Ovary (tissue), 3 donors: ENCODE data around the gene ARVCF.

Experiments
- POLR2A ChIP-seq: fragments of 450-650 bp; IDR thresholded peaks from one replicate; pipeline ENCODE4 v1.6.1; 2017; ENCODE audit warnings: antibody characterized with exemption, mild to moderate bottlenecking, moderate library complexity
- TF ChIP-seq, protein P1 (sequence below), 3 donors: fragments of 450-650 bp in 2 of 3; fragments of 200-600 bp in 1 of 3; IDR thresholded peaks; one replicate each; pipeline versions ENCODE4 v1.5.1 to v1.8.0; 2016 to 2022; ENCODE audit warnings: antibody characterized with exemption in 3 of 3, mild to moderate bottlenecking in 1 of 3
- donor health status: DM: no; HTN: no; CAD: no.

DNA sequence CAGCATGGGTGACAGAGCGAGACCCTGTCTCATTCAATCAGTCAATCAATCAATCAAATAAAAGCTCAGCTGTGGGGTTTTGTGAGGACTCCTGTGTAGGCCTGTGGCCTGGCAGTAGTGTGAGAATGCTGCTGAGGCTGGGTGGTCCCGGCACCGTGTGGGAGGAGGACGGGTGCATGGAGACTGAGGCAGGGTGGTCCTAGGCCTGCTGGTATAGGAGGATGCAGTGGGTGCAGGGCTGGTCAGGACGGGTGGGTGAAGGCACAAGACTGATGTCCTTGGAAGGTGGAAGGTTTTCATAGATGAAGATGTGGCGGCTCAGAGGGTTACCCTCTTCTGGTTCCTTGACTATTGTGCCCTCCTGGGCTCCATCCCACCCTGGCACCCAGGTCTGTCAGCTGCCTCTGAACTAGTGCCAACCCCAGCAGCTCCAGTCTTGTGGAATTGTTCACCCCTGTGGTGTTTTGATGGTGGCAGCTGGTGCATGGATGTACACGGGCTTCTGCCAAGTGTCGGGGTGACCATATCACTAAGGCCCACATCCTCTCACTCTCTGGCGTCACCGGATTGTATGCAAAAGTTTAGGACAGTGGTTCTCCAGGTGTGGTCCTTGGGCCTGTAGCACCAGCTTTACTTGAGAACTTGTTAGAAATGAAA, 28.0 kb upstream of the ARVCF start:
- TF ChIP-seq, protein P1, sequence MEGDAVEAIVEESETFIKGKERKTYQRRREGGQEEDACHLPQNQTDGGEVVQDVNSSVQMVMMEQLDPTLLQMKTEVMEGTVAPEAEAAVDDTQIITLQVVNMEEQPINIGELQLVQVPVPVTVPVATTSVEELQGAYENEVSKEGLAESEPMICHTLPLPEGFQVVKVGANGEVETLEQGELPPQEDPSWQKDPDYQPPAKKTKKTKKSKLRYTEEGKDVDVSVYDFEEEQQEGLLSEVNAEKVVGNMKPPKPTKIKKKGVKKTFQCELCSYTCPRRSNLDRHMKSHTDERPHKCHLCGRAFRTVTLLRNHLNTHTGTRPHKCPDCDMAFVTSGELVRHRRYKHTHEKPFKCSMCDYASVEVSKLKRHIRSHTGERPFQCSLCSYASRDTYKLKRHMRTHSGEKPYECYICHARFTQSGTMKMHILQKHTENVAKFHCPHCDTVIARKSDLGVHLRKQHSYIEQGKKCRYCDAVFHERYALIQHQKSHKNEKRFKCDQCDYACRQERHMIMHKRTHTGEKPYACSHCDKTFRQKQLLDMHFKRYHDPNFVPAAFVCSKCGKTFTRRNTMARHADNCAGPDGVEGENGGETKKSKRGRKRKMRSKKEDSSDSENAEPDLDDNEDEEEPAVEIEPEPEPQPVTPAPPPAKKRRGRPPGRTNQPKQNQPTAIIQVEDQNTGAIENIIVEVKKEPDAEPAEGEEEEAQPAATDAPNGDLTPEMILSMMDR (IDR thresholded peaks at IDR 0.05): no peak
- TF ChIP-seq POLR2A: no peak
